HG03520 (cell line): ENCODE measurements around the gene CD33.
"Not testable (repeated sequence)": the region's sequence is repeated elsewhere in the genome, so short reads cannot be mapped to it uniquely, and the experiment has no call there.

Experiments
- ATAC-seq: cut with Tn5 transposase; IDR thresholded peaks from one replicate; pipeline ENCODE4 v1.9.1; 2021; ENCODE audit warnings: mild to moderate bottlenecking, moderate library complexity; ENCODE audit not compliant: unreplicated experiment

CD33 gene

DNA sequence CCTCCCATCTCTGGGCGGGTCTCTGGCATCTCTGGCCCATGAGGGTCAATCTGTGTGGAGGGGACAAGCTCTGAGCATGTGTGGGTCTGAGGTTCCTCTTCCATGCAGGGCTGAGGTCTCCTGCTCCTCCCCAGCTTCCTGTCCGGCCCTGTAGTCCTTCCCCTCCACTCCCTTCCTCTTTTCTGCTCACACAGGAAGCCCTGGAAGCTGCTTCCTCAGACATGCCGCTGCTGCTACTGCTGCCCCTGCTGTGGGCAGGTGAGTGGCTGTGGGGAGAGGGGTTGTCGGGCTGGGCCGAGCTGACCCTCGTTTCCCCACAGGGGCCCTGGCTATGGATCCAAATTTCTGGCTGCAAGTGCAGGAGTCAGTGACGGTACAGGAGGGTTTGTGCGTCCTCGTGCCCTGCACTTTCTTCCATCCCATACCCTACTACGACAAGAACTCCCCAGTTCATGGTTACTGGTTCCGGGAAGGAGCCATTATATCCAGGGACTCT, at the start of gene CD33:
Gene CD33, plus strand, starts transcription at position 183 of the 496 bp plus-strand sequence. Its CDS starts 39 bp downstream, at position 222.
- ATAC-seq, result not testable (repeated sequence)

DNA sequence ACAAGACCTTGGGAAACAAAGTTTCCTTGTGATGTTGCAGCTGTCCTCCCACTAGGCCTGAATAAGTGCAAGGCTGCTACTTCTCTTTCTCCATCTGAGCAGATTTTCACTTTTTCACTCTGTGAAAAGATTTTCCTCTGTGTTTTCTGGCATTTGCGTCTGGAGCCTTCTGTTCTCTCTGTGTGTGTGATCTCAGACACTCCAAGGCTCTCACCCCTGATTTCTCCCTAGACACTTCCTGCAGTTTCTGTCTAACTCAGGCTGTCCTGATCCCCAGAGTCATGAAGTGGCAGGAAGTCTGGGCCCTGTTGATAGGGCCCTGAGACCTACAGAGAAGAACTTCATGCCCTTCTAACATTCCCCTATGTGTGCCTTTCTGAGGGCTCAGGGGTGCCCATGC, 45.6 kb upstream of the CD33 start:
- ATAC-seq, result no peak

DNA sequence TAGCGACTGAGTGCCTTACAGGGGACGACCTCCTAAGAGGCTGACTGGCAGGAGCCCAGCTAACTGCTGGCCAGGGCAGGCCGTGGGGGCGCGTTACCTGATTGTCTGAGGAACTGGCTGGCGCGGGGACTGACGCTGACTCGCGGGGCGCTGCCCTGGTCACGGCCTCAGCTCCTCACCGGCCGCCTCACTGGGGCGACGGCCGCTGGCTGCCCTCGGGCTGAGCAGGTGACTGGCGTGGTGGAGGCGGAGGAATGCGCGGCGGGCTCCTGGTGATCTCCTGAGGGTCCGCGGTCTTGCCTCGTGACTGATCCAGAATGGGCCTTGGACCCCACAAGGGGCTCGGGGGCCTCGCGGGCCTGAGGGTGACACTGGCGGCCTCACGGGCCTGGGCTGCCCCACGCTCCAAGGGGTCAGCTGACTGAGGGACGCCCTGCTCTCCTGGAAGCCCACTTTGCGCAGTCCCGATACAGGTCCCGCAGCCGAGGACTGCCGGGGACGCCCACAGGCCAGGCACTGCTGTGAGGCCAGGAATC, 43.4 kb upstream of the CD33 start:
- no peak for ATAC-seq

DNA sequence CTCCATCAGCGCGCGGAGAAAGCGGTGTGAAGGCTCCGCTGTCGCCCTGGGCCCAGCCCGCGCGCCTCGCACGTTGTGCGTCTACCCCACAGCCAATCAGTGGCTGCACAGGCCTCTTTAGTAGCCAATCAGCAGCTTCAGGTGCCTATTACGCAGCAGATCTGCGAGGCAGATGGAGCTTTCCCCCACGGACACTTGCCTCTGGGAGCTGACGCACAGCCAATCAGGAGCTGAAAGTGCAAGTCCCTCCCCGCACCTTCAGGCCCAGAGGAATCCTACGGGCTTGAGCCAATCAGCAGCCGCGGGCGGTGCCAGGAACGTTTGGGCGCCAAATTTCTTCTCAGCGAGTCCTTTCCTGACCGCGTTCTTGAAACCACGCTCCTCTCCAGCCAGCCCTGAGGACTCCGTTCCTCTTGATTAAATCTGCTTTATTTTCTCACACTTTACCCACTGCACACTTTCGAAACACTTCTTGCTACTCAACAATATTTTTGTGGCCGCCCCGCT, 42.9 kb upstream of the CD33 start:
- ATAC-seq, result no peak

DNA sequence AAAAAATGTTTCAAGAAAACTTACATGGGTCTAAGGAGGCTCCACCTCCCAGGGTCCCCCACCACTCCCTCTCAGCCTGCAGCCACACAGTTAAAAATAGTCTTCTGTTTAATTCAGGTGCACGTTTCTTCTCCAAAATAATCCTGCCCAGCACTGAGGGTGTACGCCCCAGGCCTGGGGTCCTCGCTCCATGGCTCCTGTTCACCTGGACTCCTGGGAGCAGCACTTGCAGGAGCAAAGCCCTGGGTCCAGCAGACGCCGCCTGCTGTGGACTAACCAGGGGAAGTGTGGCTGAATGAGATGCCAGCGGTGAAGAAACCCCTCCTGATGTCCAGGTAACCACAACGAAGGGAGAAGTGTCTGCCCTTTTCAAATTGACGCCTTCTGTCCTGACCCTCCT, 41.3 kb upstream of the CD33 start:
- no peak for ATAC-seq

DNA sequence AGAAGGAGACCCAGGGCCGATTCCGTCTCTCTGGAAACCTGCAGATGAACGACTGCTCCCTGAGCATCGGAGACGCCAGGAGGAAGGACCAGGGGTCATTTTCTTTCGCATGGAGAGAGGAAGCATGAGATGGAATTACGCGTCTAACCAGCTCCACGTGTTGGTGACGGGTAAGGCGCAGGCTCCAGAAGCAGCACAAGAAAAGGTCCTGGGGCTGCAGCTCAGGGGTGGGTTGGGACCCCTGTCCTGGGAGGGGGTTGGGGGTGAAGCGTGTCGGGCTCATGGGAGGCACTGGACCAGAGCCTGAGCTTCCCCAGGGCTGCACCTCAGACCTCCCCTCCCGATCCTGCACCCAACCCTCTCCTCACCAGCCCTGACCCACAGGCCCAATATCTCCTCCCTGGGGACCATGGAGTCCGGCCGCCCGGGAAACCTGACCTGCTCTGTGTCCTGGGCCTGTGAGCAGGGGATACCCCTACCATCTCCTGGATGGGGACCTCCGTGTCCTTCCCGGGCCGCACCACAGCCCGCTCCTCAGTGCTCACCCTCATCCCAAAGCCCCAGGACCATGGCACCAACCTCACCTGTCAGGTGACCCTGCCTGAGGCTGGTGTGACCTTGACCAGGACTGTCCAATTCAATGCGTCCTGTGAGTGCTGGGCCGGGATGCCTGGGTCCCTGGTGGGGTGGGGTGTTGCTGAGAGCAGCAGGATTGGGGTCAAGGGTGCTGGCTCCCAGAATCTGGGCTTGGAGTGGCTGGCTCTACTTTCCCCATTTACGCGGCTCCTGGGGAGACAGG, 39.6 kb upstream of the CD33 start:
- ATAC-seq, result no peak

DNA sequence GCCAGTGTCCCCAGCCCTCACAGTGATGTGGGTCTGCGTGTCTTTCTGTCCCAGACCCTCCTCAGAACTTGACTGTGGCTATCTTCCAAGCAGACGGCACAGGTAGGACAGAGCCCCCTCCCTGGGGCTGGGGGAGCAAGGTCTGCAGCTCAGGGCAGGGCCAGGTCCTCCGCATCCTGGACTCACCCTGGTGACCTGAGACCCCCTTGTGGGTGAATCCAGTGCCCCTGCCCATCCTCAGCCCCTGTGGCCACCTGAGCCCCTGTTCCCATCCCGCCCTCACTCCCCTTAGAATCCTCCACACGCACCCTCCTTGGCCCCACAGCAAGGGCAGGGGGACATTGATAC, 39.0 kb upstream of the CD33 start:
- no peak for ATAC-seq

DNA sequence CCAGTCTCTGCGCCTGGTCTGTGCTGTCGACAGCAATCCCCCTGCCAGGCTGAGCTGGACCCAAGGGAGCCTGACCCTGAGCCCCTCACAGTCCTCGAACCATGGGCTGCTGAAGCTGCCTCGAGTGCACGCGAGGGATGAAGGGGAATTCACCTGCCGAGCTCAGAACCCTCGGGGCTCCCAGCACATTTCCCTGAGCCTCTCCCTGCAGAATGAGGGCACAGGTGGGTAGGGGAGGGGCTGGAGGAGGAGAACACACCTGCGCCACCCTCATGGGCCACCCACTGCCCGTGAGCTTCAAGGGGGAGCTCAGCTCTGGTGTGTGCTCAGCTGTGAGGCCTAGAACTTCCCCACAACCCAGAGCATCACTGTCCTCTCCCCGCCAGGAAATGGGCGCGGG, 38.6 kb upstream of the CD33 start:
- no peak for ATAC-seq

DNA sequence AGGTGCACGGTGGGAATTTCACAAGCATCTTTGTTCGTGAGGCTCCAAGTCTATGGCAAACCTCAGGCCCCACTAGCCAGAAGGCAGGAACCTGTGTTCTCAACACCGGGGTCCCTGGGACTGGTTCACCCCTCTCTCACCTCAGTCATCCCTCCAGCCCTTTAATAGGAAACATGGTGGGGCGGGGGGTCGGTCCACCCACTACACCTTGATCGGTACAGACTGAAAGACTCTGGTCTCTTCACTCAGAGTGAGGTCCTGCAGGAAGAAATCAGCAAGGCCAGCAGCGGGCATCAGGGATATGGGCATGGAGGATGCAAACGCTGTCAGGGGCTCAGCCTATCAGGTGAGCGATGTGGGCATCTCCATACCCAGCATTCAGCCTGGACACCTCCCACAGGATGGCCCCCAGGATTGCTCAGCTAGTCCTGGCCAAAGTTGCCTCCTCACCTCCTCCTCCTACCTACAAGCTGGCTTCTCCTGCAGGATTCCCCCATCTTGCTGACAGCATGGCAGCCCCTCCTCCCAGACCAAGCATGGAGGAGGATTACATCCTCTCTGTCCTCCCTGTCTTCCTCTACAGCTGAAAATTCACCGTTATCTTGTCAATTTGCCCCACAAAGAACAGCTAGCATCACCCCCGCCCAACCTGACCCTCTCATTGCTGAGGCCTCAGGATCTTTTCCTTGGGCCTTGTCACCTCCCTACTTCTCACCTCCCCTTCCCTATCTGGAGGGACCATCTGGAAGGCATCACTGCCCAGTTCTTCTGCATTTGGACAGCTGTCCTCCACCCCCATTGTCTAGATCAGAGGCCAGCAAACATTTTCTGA, 37.3 kb upstream of the CD33 start:
- no peak for ATAC-seq

DNA sequence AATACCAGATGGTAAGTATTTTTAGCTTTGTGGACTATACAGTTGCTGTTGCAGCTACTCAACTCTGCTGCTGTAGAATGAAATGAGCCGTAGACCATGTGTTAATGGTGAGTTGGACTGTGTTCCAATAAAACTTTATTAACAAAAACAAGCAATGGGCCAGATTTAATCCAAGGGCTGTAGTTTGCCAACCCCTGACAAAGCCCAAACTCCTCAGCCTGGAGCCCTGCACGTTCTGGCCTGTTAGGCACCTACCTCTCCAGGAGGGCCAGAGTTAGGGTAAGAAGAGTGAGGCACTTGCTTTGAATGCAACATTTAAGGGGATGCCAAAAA, 36.7 kb upstream of the CD33 start:
- ATAC-seq, result no peak

DNA sequence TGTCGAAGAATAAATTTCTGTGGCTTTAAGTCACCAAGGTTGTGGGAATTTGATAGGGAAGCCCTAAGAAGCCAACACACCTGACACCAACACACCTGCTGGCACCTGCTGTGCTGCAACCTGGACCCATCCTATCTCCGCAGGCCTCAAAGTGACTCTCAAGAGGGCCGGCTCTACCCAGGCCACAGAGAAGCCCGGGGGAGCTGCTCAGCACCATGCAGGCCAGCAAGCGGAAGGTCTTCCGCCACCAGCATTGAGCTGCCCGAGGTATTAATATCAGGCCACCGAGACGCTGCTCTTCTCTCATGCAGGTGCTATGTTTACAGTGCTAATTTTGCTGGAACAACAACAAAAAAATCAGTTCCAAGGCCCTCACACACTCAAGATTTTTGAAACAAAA, 32.2 kb upstream of the CD33 start:
- no peak for ATAC-seq

DNA sequence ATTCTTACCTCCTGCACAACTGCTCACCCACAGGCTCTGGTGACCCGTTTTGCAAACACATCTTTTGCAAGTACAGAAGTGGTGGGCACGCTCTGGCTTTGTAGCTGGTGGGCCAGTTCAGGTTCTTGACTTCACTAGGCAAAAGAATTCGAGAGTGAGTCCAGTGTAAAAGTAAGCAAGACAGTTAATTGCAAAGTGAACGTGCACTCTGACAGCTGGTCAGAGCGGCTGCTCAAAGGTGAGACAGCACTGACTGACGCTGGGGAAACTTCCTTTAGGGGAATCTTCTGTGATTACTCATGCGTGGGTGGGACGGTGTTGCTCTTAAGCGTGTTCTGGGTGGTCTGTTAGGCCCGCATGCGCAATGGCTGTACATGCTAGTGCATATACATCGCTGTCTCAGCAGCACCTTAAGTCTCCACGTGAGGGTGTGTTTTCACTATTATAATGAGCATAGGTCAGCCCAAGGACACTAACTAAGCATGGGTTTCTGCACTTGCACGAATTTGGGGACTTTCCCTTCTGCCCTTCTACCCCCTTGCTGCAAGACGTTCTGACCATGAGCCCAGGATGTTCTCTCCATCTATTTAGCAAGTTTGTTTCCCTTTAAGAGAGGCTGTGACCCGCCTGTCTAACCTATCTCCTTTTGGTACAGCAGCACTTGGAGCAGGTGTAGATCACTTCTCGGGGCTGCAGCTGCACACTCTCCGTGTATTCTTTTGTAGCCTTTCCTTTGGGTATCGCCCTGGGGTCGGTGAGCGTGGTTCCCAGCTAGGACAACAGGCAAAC, 30.2 kb upstream of the CD33 start:
- ATAC-seq, result peak; percentile 51

DNA sequence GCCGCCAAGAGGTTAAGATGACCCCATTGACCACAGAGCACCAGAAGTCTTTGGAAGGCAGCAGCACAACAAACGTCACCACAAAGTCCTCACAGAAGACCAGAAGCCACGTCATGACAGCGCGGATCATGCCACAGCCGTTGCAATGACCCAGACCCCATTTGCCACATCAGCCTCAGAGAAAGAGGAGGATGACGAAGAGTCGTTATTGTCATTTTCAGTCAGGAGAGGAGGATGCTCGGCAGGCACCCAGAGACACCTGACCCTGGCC, 29.6 kb upstream of the CD33 start:
- no peak for ATAC-seq

DNA sequence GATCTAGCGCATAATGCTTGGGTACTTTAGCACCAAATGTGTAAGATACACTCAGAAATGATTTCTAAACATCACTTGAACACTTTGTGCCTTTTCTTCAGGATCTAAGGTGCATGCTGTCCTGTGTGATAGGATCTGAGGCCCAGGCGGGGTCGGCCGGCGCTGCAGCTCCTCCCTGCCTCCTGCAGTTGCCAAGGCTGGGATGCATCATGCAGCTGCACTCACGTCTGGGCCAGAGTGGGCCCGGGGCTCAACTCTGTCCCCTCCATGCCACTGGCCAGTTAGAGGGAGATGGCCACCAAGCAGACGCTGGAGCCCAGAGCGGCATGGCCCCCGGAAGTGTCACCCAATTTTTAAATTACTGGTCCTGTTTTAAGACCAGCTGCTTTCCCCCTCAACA, 29.3 kb upstream of the CD33 start:
- ATAC-seq, result no peak

DNA sequence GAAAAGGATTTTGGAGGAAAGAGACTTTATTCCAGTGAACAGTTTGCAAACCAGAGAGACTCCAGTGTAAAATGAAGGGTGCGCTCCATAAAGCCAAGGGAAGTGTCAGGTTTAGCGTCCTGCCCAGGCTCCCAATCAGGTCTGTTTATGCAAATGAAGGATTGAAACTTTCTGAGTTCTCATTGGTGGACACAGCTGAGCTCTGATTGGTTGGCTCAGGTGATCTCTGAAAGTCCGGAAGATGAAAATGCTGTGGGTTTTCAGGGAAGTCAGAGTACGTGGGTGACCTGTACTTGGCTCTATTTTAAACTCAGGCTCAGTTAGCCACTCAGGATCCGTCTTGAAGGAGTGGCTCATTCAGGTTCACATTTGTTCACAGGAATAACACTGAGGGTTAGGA, 28.7 kb upstream of the CD33 start:
- ATAC-seq, result no peak

DNA sequence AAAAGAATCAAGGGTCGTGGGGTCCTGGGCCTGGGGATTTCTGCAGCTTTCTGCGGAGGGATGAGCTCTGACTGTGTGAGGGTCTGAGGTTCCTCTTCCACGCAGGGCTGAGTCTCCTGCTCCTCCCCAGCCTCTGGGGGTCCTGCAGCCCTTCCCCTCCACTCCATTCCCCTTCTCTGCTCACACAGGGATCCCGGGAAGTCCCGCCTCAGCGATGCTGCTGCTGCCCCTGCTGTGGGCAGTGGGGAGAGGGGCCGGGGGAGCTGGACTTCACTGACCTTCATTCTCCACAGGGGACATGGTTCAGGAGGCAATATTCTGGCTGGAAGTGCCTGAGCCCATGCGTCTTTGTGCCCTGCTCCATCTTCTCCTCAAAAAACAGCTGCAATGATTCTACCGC, 26.2 kb upstream of the CD33 start:
- no peak for ATAC-seq

DNA sequence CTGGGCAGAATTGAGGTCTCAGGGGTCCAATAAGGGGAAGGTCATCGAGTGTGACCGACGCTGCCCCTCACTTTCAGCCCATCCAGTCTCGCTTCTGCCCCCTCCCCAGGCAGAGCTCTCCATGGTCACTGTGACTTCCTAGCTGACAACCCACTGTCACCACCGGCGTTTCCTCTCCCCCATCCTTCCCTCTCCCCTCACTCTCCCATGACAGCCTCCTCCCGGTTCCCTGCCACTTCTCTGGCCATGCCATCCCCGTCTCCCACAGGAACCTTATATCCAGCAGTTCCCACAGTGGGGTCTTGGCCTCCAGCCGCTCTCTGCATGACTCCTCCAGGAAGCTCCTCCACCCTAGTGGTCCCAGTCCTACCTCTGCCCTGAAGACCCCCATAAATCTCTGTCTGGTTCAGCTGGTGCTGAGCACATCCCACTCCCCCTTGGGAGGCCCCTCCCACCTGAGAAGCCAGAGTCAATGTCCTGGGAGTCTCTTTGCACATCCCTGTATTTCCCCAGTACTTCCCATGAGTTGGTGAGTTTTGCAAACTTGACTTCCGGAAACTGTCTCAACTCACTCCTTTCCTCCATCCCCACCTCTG, 24.7 kb upstream of the CD33 start:
- ATAC-seq, result no peak

DNA sequence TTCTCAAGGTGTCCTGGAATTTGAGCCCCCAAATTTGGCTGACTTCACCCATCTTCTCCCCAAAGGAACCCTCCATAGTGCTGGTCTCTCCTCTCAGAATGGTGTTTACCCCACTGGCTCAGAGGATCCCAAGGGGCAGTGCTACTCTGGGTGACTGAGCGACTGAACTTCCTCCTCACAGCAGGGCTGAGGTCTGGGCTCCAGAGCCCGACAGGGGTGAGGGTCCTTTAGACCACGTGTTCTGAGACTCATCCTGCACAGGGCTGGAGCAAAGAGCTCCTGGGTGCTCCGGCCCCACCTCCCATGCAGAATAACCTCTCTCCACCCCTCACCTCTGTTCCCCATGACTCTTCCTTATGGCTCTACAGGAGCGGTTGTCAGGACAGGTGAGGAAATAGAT, 23.2 kb upstream of the CD33 start:
- no peak for ATAC-seq

DNA sequence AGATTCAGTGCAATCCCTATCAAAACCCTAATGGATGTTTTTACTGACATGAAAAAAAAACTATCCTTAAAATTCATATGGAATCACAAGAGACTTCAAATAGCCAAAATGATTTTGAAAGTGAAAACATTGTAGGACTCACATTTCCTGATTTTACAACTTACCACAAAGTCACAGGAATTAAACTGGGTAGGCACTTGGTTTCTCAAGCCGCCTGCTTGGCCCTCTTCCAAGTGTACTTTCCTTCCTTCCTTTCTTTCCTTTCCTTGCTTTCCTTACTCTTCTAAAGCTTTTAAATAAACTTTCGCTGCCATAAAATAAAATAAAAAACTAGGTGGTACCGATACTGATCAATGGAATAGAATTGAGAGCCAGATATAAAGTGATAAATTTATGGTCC, 21.0 kb upstream of the CD33 start:
- ATAC-seq, result no peak

DNA sequence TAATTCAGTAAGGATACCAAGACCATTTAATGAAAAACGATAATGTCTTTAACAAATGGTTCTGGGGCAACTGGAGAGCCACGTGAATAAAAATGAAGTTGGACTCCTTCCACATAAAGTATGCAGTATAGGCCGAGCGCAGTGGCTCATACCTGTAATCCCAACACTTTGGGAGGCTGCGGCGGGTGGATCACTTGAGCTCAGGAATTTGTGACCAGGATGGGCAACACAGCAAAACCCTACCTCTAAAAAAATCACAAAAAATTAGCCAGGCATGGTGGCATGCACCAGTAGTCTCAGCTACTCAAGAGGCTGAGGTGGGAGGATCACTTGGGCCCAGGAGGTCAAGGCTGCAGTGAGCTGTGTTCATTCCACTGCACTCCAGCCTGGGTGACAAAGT, 20.6 kb upstream of the CD33 start:
- no peak for ATAC-seq

DNA sequence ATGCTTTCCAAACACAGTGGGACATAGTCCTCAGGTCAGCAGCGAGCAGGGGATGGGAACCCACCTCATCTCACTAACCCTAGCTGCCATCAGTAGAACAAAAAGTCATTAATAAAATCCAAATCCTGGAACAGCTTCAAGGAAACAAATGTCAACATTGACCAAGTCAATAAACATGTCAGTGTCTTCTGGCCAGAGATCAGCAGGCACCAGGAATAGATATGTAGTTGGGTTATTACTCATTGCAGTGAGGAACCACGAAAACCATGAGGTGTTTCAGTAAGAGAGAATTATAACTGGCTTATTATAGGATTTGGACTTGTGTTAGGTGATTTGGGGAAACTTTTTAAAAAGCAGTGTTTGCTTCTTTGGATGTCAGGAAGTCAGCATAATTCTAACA, 17.1 kb upstream of the CD33 start:
- ATAC-seq, result no peak
